Stimulated activated naive CD8-positive, alpha-beta T cell treated with anti-CD3 and anti-CD28 coated beads, Interleukin-15, amount 100 ng/mL, for 72 hours (primary cell): Measurements from ENCODE around the gene SH3TC1.

Source experiments
- ATAC-seq: fragments of 150-1000 bp; cut with Tn5 transposase; 2 replicates; pipeline ENCODE4 v1.10.0; 2021; ENCODE audit warnings: mild to moderate bottlenecking, moderate library complexity
- DNase-seq, 2 donors: peaks; one replicate each; pipeline ENCODE4 v3.0.0; 2021 to 2022
- H3K27ac Mint-ChIP-seq, 2 donors: one replicate each; pipeline ENCODE4 v1.8.0; 2022; ENCODE audit warnings: mild to moderate bottlenecking in 2 of 2, mixed read lengths in 2 of 2, moderate library complexity in 2 of 2
- H3K27me3 Mint-ChIP-seq: one replicate; pipeline ENCODE4 v1.8.0; 2022; ENCODE audit warnings: mixed read lengths
- H3K4me1 Mint-ChIP-seq: one replicate; pipeline ENCODE4 v1.8.0; 2022; ENCODE audit warnings: mild to moderate bottlenecking, mixed read lengths
- H3K4me3 Mint-ChIP-seq, 2 donors: one replicate each; pipeline ENCODE4 v1.8.0; 2022; ENCODE audit warnings: mild to moderate bottlenecking in 2 of 2, mixed read lengths in 2 of 2, moderate library complexity in 1 of 2
- H3K9me3 Mint-ChIP-seq, 2 donors: one replicate each; pipeline ENCODE4 v1.8.0; 2022; ENCODE audit warnings: mixed read lengths in 2 of 2

The SH3TC1 gene

GRCh38 chr4:8270912-8271815 lies 72.1 kb downstream of the SH3TC1 start:
- Mint-ChIP-seq H3K9me3 (no peaks in the 10 kb centered on the region), H3K4me3 (no peak overlapping the region), H3K27ac (no peak overlapping the region), H3K4me1 (no peaks in the 10 kb centered on the region), H3K27me3 (peaks cover 67% of the 10 kb centered on the region)
- ATAC-seq (no peak), DNase-seq (no peak)

- no peak overlapping the region for H3K27ac Mint-ChIP-seq
Observed at GRCh38 chr4:8271821-8272220, 72.7 kb downstream of the SH3TC1 start.

GRCh38 chr4:8272472-8273428 lies 73.7 kb downstream of the SH3TC1 start:
- Mint-ChIP-seq H3K9me3 (no peaks in the 10 kb centered on the region), H3K27me3 (peaks cover 67% of the 10 kb centered on the region), H3K4me3 (no peak overlapping the region), H3K4me1 (no peaks in the 10 kb centered on the region), H3K27ac (no peak overlapping the region)
- ATAC-seq: no peak
- DNase-seq: no peak

More at GRCh38 chr4:8271821-8272220, 72.7 kb downstream of the SH3TC1 start:
- H3K4me1 Mint-ChIP-seq: no peaks in the 10 kb centered on the region
- peaks cover 67% of the 10 kb centered on the region for H3K27me3 Mint-ChIP-seq
- no peak overlapping the region for H3K4me3 Mint-ChIP-seq
- no peaks in the 10 kb centered on the region for H3K9me3 Mint-ChIP-seq
- ATAC-seq: no peak
- no peak for DNase-seq

DNA sequence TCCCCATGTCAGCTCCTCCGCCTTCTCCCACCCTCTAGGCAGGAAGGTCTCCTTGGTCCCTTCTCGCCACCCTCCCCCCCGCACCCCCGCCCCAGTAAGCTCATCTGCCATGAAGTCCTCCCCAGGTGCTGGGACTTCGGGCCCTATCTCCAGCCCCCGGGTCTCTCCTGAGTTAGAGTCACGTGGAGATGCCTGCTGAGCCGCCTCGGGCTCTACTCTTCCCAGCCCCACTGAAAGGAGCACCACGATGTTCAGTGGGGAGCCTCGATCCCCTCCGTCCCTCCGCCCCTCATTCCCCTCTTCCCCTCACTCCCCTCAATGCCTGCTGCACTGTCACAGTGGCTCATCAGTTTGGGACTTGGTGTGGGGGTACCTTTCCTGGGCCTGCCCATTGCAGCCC lies 74.4 kb downstream of the SH3TC1 start:
- Mint-ChIP-seq H3K4me3 (no peak overlapping the region), H3K27me3 (peaks cover 64% of the 10 kb centered on the region), H3K9me3 (no peaks in the 10 kb centered on the region), H3K4me1 (peaks cover 2% of the 10 kb centered on the region), H3K27ac (no peak overlapping the region)
- DNase-seq (no peak), ATAC-seq (no peak)

- no peak for DNase-seq
- H3K4me1 Mint-ChIP-seq: peaks cover 9% of the 10 kb centered on the region
- H3K27me3 Mint-ChIP-seq: peaks cover 57% of the 10 kb centered on the region
- H3K4me3 Mint-ChIP-seq: no peak overlapping the region
- no peaks in the 10 kb centered on the region for H3K9me3 Mint-ChIP-seq
- no peak for ATAC-seq
- H3K27ac Mint-ChIP-seq: no peak overlapping the region
Observed at GRCh38 chr4:8274066-8274652, 75.1 kb downstream of the SH3TC1 start.

GRCh38 chr4:8274765-8275547 lies 75.9 kb downstream of the SH3TC1 start:
- ATAC-seq (no peak), DNase-seq (no peak)
- peaks cover 54% of the 10 kb centered on the region for H3K27me3 Mint-ChIP-seq
- no peaks in the 10 kb centered on the region for H3K9me3 Mint-ChIP-seq
- H3K27ac Mint-ChIP-seq: peak overlapping the region in 1 of 2 donors; percentile 54
- peaks cover 11% of the 10 kb centered on the region for H3K4me1 Mint-ChIP-seq
- H3K4me3 Mint-ChIP-seq: no peak overlapping the region

GRCh38 chr4:8275548-8275910 lies 76.4 kb downstream of the SH3TC1 start:
- Mint-ChIP-seq H3K9me3 (no peaks in the 10 kb centered on the region), H3K27me3 (peaks cover 48% of the 10 kb centered on the region), H3K4me3 (no peak overlapping the region), H3K4me1 (peaks cover 11% of the 10 kb centered on the region), H3K27ac (no peak overlapping the region)
- ATAC-seq: no peak
- DNase-seq: no peak

- Mint-ChIP-seq H3K4me1 (peaks cover 11% of the 10 kb centered on the region), H3K9me3 (no peaks in the 10 kb centered on the region), H3K27ac (no peak overlapping the region), H3K27me3 (peaks cover 37% of the 10 kb centered on the region), H3K4me3 (no peak overlapping the region)
- ATAC-seq: no peak
- no peak for DNase-seq
Observed at GRCh38 chr4:8276358-8277240, 77.5 kb downstream of the SH3TC1 start.

DNA sequence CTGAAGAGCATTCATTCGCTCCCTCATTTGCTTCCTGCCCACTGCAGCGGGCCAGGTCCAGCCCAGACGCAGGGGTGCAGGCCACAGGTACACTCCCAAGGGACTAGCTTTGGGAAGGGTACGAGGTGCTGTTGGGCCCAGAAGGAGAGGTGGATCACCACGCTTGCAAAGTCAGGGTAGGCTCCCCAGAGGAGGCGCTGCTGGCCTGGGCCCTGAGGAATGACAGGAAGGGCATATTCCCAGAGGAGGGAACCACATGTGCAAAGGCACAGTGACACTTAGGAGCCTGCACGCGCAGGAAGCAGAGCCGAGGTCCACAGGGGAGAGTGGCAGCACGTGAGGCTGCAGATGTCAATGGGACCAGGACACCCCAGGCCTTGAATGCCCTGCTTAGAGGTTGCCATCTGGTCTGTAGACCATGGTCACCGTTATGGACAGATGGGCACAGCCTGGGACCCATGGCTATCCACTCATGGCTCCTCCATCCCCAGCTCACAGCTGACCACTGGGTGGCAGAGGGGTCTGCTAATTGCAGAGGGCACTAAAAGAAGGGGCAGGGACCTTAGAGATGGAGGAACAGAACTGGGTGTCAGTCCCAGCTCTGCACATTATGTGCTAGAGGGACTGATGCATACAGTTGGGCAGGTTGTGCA lies 78.4 kb downstream of the SH3TC1 start:
- DNase-seq (no peak), ATAC-seq (no peak)
- peaks cover 28% of the 10 kb centered on the region for H3K27me3 Mint-ChIP-seq
- no peak overlapping the region for H3K27ac Mint-ChIP-seq
- peaks cover 11% of the 10 kb centered on the region for H3K4me1 Mint-ChIP-seq
- no peak overlapping the region for H3K4me3 Mint-ChIP-seq
- no peaks in the 10 kb centered on the region for H3K9me3 Mint-ChIP-seq

DNA sequence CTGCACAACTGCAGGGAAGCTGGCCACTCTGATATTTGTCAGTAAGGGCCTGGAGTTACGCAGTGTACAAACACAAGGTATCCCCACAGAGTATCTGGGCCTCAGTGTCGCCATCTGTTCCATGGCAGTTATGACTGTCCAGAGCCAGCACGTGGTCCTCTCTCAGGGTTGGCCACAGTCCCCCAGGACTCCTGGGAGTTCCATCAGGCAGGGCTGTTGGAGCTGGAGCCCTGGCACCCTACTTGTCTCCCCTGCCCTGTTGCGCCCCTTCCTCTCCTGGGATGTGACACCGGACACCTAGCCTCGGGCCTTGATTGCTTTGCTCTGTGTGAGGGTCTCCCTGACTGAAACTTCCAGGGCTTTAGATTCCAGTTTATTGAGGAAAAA lies 78.9 kb downstream of the SH3TC1 start:
- no peaks in the 10 kb centered on the region for H3K9me3 Mint-ChIP-seq
- H3K27me3 Mint-ChIP-seq: peaks cover 24% of the 10 kb centered on the region
- no peak overlapping the region for H3K4me3 Mint-ChIP-seq
- DNase-seq (no peak), ATAC-seq (no peak)
- H3K4me1 Mint-ChIP-seq: peaks cover 11% of the 10 kb centered on the region
- H3K27ac Mint-ChIP-seq: no peak overlapping the region

GRCh38 chr4:8278421-8279287 lies 79.6 kb downstream of the SH3TC1 start:
- ATAC-seq: no peak
- H3K27me3 Mint-ChIP-seq: peaks cover 18% of the 10 kb centered on the region

GRCh38 chr4:8279321-8280157 lies 80.4 kb downstream of the SH3TC1 start:
- no peaks in the 10 kb centered on the region for H3K9me3 Mint-ChIP-seq
- H3K4me3 Mint-ChIP-seq: no peak overlapping the region
- DNase-seq (no peak), ATAC-seq (no peak)
- H3K27me3 Mint-ChIP-seq: peaks cover 10% of the 10 kb centered on the region
- peaks cover 11% of the 10 kb centered on the region for H3K4me1 Mint-ChIP-seq
- peak overlapping the region in 1 of 2 donors; percentile 66 for H3K27ac Mint-ChIP-seq

More at GRCh38 chr4:8278421-8279287, 79.6 kb downstream of the SH3TC1 start:
- no peaks in the 10 kb centered on the region for H3K9me3 Mint-ChIP-seq
- H3K4me1 Mint-ChIP-seq: peaks cover 11% of the 10 kb centered on the region
- DNase-seq: no peak
- no peak overlapping the region for H3K4me3 Mint-ChIP-seq
- H3K27ac Mint-ChIP-seq: peak overlapping the region in 1 of 2 donors; percentile 48
